ENCODE results near the gene TTBK1. TPM values are rescaled to one million over a fixed set of nuclear protein-coding genes. Genes with fewer than 3 reads are reported as not detected.
A peak's percentile ranks its signal among the peaks of the same experiment; 100 is the strongest.

Gene TTBK1
- total RNA-seq, 1 donor from 2014 or later, result 0.10 TPM

- no peak for DNase-seq
These were observed 20.1 kb upstream of the TTBK1 start for GRCh38 chr6:43223175-43223574.

GRCh38 chr6:43226192-43226851, 17.0 kb upstream of the TTBK1 start:
- DNase-seq, result no peak

- peak; percentile 22 for DNase-seq
These were observed 14.1 kb upstream of the TTBK1 start, which contains the start of gene DNPH1 for GRCh38 chr6:43228951-43229802. TSS of gene DNPH1 (minus strand) at chr6:43229481. CDS start at chr6:43229456, 25 bp downstream.

DNA sequence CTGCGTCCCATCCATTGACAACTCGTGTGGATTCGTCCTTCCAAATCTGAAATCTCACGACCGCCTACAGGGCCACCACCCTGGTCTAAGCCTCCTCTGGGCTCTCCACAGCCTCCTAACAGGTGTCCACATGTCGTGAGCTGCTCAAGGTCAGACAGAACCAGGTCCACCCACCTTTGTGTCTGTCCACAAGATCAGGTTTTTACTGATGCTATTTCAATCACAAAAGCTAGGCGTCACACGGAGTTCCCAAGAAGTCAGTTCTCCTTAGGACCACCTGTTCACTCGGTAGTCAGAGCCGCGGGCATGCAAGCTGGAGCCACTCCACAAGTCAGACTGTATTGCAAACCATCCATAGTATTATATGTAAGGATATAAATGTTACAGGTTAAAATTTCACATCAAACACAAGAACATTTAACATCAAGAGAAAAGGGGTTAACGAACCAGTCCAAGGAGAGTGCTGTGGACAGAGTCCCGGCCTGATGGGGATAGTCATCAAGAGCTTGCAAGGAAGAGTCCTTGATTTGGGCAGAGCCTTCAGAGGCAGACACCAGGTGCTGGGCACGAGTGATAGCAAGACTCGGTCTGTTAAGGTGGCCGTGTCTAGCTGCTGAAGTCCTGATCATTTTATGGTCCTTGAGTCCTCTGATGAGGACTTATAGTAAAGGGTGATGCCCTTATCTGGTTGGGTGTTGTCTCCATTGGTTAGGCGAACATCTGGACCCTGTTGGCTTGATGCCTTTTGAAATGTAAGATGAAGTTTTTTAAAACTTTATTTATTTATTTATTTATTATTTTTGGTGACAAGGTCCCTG, 13.3 kb upstream of the TTBK1 start:
- no peak for DNase-seq

DNA sequence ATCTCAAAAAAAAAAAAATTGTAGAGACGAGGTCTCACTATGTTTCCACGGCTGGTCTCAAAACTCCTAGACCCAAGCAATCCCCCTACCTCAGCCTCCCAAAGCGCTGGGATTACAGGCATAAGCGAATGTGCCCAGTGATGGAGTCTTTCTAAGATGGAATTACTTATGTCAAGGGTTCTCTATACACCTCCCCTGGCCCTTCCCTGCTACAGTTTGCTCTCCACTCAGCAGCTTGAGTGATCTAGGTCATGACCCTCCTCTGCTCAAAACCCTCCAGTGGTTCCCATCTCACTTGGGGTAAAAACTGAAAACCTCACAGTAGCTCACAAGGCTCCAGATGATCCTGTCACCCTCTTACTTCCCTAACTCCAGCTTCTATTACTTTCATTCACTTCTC, 12.2 kb upstream of the TTBK1 start:
- DNase-seq, result no peak

DNA sequence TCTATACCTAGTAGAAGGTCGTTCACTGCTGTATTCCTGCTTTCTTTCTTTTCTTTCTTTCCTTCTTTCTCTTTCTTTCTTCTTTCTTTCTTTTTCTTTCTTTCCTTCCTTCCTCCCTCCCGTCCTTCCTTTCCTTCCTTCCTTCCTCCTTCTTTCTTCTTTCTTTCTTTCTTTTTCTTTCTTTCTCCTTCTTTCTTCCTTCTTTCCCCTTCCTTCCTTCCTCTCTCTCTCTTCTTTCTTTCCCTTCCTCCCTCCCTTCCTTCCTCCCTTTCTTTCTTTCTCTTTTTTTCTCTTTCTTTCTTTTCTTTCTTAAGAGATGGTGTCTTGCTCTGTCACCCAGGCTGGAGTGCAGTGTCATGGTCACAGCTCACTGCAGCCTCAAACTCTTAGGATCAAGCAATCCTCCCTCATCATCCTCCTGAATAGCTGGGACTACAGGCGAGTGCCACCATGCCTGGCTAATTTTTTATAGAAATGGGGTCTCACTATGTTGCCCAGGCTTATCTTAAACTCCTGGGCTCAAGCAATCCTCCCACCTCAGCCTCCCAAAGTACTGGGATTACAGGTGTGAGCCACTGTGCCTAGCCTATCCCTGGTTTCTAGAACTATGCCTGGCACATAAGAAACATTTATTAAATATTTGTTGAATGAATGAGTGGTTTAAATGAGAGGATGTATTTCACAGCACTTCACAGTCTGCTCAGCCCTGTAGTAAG, 11.4 kb upstream of the TTBK1 start:
- DNase-seq, result no peak

DNA sequence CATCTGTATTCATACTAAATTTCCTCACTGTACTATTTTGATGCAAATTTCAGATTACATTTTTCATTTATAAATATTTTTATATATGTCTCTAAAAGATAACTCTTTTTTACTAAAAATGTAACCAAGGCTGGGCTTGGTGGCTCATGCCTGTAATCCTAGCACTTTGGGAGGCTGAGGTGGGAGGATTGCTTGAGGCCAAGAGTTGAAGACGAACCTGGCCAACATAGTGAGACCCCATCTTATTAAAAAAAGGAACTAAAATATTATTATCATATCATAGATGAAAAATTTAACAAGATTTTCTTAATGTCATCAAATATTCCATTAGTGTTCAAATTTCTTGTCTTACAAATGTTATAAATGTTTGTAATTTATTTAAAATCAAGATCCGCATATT, 7.4 kb upstream of the TTBK1 start:
- no peak for DNase-seq

DNA sequence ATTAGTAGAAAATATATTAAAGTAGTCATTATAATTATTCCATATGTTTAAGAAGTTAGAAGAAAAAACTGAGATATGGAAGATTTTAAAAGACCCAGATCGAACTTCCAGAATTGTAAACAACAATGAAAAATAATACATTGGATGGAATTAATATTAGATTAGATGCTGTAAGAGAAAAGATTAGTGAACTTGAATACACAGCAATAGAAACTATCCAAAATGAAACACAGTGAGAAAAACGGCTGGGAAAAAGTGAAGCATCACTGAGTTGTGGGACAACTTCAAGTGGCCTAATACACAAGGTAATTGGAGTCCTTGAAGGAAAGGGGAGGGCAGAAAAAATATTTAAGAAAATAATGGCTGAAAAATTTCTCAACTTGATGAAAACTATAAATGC, 4.2 kb upstream of the TTBK1 start:
- no peak for DNase-seq

- no peak for DNase-seq
These were observed 2.3 kb upstream of the TTBK1 start for GRCh38 chr6:43240950-43241349.

DNA sequence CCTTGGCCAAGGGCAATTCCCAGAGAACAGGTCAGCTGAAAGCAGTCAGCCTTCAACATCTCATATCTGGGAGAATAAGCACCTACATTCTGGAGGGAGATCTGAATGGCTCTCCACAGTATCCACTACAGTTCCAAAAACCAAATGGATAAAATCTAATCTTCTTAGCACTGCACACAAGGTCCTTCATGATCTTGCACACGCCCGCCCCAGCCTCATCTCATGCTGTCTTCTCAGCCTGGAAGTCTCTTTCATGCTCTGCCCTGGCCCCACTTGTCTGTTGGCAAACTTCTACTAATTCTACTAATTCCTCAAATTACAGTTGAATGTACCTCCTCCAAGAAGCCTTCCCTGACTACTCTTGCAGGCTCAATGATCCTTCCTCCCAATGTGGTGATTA, 1.8 kb upstream of the TTBK1 start:
- DNase-seq, result no peak

GRCh38 chr6:43243664-43244321, 512 bp downstream of the TTBK1 start:
- DNase-seq, result no peak

GRCh38 chr6:43246301-43247113, 3.2 kb downstream of the TTBK1 start:
- no peak for DNase-seq

GRCh38 chr6:43247114-43247999, 4.1 kb downstream of the TTBK1 start:
- DNase-seq, result no peak

GRCh38 chr6:43248101-43248500, 4.8 kb downstream of the TTBK1 start:
- no peak for DNase-seq

- DNase-seq, result no peak
These were observed 5.5 kb downstream of the TTBK1 start for GRCh38 chr6:43248791-43249190.

- DNase-seq, result no peak
These were observed 7.7 kb downstream of the TTBK1 start for GRCh38 chr6:43250992-43251373.

GRCh38 chr6:43253401-43253800, 10.1 kb downstream of the TTBK1 start:
- no peak for DNase-seq

- no peak for DNase-seq
These were observed 11.0 kb downstream of the TTBK1 start for GRCh38 chr6:43254138-43254817.

- DNase-seq, result no peak
These were observed 11.6 kb downstream of the TTBK1 start for GRCh38 chr6:43254846-43255245.

Data from skin of body (tissue), 2 donors.